AG09319 (cell line): ENCODE data around the gene FMNL1.

Experiments
- DNase-seq: peaks from one replicate; pipeline ENCODE4 v3.0.0-alpha.2; 2010; ENCODE audit warnings: low read depth; ENCODE audit errors: extremely low read depth
- TF ChIP-seq, protein P1 (sequence below): IDR thresholded peaks from 2 replicates; pipeline ENCODE4 v1.5.1; 2011; ENCODE audit warnings: low read depth, mild to moderate bottlenecking, inconsistent platforms, low read length, moderate library complexity

Gene FMNL1

GRCh38 chr17:45201457-45201856 lies 20.2 kb upstream of the FMNL1 start:
- no peak for DNase-seq
- TF ChIP-seq, protein P1, sequence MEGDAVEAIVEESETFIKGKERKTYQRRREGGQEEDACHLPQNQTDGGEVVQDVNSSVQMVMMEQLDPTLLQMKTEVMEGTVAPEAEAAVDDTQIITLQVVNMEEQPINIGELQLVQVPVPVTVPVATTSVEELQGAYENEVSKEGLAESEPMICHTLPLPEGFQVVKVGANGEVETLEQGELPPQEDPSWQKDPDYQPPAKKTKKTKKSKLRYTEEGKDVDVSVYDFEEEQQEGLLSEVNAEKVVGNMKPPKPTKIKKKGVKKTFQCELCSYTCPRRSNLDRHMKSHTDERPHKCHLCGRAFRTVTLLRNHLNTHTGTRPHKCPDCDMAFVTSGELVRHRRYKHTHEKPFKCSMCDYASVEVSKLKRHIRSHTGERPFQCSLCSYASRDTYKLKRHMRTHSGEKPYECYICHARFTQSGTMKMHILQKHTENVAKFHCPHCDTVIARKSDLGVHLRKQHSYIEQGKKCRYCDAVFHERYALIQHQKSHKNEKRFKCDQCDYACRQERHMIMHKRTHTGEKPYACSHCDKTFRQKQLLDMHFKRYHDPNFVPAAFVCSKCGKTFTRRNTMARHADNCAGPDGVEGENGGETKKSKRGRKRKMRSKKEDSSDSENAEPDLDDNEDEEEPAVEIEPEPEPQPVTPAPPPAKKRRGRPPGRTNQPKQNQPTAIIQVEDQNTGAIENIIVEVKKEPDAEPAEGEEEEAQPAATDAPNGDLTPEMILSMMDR, result no peak

GRCh38 chr17:45201880-45202279 lies 19.8 kb upstream of the FMNL1 start:
- peak; percentile 16 for DNase-seq

GRCh38 chr17:45218895-45219661 lies 2.6 kb upstream of the FMNL1 start:
- peak; percentile 83 for DNase-seq
- TF ChIP-seq, protein P1, result peak; percentile 93

DNA sequence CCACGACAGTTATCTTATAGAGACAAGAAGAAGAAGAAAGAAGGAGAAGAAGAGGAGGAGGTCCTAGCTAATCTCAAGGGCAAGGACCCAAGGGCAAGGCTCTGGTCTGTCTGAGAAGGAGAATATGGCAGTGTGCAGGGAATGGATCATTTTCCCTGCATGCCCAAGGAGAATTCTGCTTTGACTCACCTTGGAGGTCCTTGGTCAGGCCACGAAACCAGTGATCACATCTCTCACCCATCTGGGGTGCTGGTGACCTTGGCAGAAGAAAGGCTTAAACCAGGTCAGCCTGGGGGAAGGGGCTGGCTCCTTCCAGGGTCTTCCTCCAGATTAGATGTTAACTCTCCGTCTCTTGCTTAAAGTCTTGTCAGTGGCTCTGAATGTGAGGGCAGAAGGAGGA lies 1.6 kb upstream of the FMNL1 start:
- TF ChIP-seq, protein P1, result no peak
- no peak for DNase-seq

DNA sequence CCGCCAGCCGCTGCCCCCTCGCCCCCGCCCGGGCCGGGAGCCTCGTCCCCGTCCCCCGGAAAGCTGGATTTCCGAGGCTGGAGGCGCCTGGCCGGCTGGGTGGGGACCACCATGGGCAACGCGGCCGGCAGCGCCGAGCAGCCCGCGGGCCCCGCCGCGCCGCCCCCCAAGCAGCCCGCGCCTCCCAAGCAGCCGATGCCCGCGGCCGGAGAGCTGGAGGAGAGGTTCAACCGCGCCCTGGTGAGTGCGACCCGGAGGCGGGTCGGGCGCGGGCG lies 266 bp downstream of the FMNL1 start:
- TF ChIP-seq, protein P1, result no peak
- DNase-seq, result no peak

GRCh38 chr17:45222289-45222995 lies 757 bp downstream of the FMNL1 start:
- TF ChIP-seq, protein P1, result no peak
- no peak for DNase-seq

GRCh38 chr17:45222996-45223538 lies 1.4 kb downstream of the FMNL1 start:
- no peak for DNase-seq
- TF ChIP-seq, protein P1, result no peak
